GM23248 (cell line): ENCODE data around the gene SERTAD2. TPM values are rescaled to one million over a fixed set of nuclear protein-coding genes. Genes with fewer than 3 reads are reported as not detected.
A peak's percentile ranks its signal among the peaks of the same experiment; 100 is the strongest.

Experiments
- DNase-seq: peaks from one replicate; pipeline ENCODE4 v3.0.0-alpha.2; 2015
- H2AFZ ChIP-seq: fragments of 200-600 bp; sonication (generic); 2 replicates; pipeline ENCODE4 v1.6.1; 2016; ENCODE audit warnings: antibody characterized with exemption
- H3F3A ChIP-seq: fragments of 200-600 bp; sonication (generic); 2 replicates; pipeline ENCODE4 v1.6.1; 2016; ENCODE audit warnings: mild to moderate bottlenecking, antibody characterized with exemption, mixed run types; ENCODE audit not compliant: insufficient read depth
- H3K27ac ChIP-seq: fragments of 200-600 bp; sonication (generic); 2 replicates; pipeline ENCODE4 v1.5.1; 2016; ENCODE audit warnings: mild to moderate bottlenecking
- H3K27me3 ChIP-seq: fragments of 200-600 bp; sonication (generic); replicated peaks from 2 replicates; pipeline ENCODE4 v1.6.1; 2016; ENCODE audit warnings: mild to moderate bottlenecking; ENCODE audit not compliant: insufficient read depth
- H3K36me3 ChIP-seq: fragments of 200-600 bp; sonication (generic); 2 replicates; pipeline ENCODE4 v1.6.1; 2016; ENCODE audit warnings: low read depth, mild to moderate bottlenecking
- H3K4me1 ChIP-seq: fragments of 200-600 bp; sonication (generic); 2 replicates; pipeline ENCODE4 v1.6.1; 2016; ENCODE audit warnings: mild to moderate bottlenecking; ENCODE audit not compliant: insufficient read depth
- H3K4me2 ChIP-seq: fragments of 200-600 bp; sonication (generic); one replicate; pipeline ENCODE4 v1.6.1; 2016; ENCODE audit warnings: mild to moderate bottlenecking; ENCODE audit not compliant: unreplicated experiment
- H3K4me3 ChIP-seq: fragments of 200-600 bp; sonication (generic); 2 replicates; pipeline ENCODE4 v1.5.1; 2016; ENCODE audit warnings: mild to moderate bottlenecking
- H3K79me2 ChIP-seq: fragments of 200-600 bp; sonication (generic); 2 replicates; pipeline ENCODE4 v1.6.1; 2016; ENCODE audit warnings: mild to moderate bottlenecking; ENCODE audit not compliant: insufficient read depth
- H3K9ac ChIP-seq: fragments of 200-600 bp; sonication (generic); 2 replicates; pipeline ENCODE4 v1.6.1; 2016; ENCODE audit warnings: mild to moderate bottlenecking
- H3K9me2 ChIP-seq: fragments of 200-600 bp; sonication (generic); 2 replicates; pipeline ENCODE4 v1.6.1; 2016; ENCODE audit warnings: mixed run types, mild to moderate bottlenecking, moderate library complexity; ENCODE audit not compliant: insufficient read depth
- H3K9me3 ChIP-seq: fragments of 200-600 bp; sonication (generic); one replicate; pipeline ENCODE4 v1.6.1; 2017; ENCODE audit warnings: low read depth
- H4K20me1 ChIP-seq: fragments of 200-600 bp; sonication (generic); 2 replicates; pipeline ENCODE4 v1.6.0; 2016; ENCODE audit not compliant: insufficient read depth
- EZH2 ChIP-seq: fragments of 200-600 bp; sonication (generic); IDR thresholded peaks from 2 replicates; pipeline ENCODE4 v1.6.1; 2018; ENCODE audit warnings: antibody characterized with exemption, mild to moderate bottlenecking; ENCODE audit not compliant: insufficient read depth, poor library complexity, severe bottlenecking
- EZH2phosphoT487 ChIP-seq: fragments of 200-600 bp; sonication (generic); IDR thresholded peaks from 2 replicates; pipeline ENCODE4 v1.6.1; 2018; ENCODE audit warnings: antibody characterized with exemption, moderate library complexity, mild to moderate bottlenecking, low read depth; ENCODE audit not compliant: insufficient read depth
- WGBS, 2 experiments: methylation state at CpG; one replicate each; pipeline ENCODE4 v1.1.6; 2015 to 2017; ENCODE audit warnings: low lambda C conversion rate in 2 of 2, low coverage in 1 of 2; ENCODE audit errors: missing lambda C conversion rate in 2 of 2; 5-methylcytosine and 5-hydroxymethylcytosine counted together
- in situ Hi-C: fragments of 300-500 bp; cut with MboI; formaldehyde crosslinking; loops from 2 replicates; pipeline ENCODE4 v1.15.0; 2020
- polyA plus RNA-seq: library from polyadenylated mRNA; unstranded; fragments of >200 nt; fragmentation: Nextera tagmentation; extraction: Ambion mirVana; gene quantifications from 2 replicates; pipeline ENCODE4 v1.2.1, GENCODE V29; 2016
- total RNA-seq: library from RNA; depleted of rRNA; stranded (reverse); fragments of >200 nt; shearing (Covaris generic); gene quantifications from 2 replicates; pipeline ENCODE4 v1.2.3, GENCODE V29; 2014

The SERTAD2 gene
- total and polyA plus RNA-seq, 2 experiments from 2014 or later = 21.0 to 30.0 TPM

DNA sequence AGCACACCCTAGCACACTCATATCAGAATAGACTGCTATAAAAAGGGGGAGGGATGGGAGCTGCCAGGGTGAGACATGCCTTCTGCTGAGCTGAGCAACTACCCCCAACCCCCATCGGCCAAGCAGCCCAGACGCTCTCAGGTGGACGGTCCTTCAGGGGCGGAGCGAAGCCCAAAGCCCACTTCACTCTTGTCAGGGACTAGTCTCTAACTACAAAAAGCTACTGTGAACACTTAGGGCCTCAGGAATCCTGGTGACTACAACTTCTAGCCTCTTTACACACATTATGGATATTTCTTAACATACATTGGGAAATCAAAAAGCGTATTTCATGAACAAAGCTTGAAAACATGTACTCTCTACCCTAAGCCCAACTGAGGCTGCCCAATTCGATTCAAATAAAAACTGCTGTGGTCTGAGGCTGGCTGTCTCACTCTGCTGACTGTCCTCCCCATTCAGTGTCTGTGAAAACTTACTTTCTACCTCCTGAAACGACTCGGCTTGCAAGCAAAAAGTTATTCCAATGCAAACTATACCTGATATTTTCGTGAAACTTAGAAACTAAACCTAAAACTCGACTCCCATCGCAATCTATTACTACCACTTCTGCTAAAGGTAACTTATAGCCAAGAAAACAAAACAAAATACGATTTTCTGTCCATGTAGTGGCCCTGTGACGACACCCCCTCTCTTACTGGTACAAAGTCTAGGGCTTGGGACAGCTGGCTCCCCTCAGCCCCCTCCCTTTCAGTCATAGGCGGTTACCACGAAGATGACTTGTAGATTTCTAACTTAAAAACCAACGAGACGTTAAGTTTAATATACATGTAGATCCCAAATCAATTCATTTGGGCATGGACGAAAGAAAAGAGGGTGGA is 1.2 kb downstream of the SERTAD2 start:
- peaks cover 55% of the 10 kb centered on the region for H3K4me1 ChIP-seq
- peak overlapping the region; percentile 94 for H3K4me2 ChIP-seq
- H3K4me3 ChIP-seq = peak overlapping the region; percentile 87
- DNase-seq = peak; percentile 83
- in situ Hi-C loops = no loop called here
- peak overlapping the region; percentile 97 for H3K27ac ChIP-seq
- H3K9me2 ChIP-seq = no peaks in the 10 kb centered on the region
- H4K20me1 ChIP-seq = peaks cover 32% of the 10 kb centered on the region; the same call in 1 of the 2 replicates
- WGBS, 2 experiments = 1 to 2% methylated on average over 19 of the region's 19 CpGs
- H3F3A ChIP-seq = peaks cover 41% of the 10 kb centered on the region
- no peaks in the 10 kb centered on the region for H3K36me3 ChIP-seq
- H3K9me3 ChIP-seq = no peaks in the 10 kb centered on the region
- H3K27me3 ChIP-seq = no peaks in the 10 kb centered on the region
- peak overlapping the region; percentile 98 for H3K9ac ChIP-seq
- H3K79me2 ChIP-seq = peaks cover 61% of the 10 kb centered on the region
- H2AFZ ChIP-seq = peak overlapping the region; percentile 28; the same call in 1 of the 2 replicates
- TF ChIP-seq EZH2 = no peak
- no peak for TF ChIP-seq EZH2phosphoT487

DNA sequence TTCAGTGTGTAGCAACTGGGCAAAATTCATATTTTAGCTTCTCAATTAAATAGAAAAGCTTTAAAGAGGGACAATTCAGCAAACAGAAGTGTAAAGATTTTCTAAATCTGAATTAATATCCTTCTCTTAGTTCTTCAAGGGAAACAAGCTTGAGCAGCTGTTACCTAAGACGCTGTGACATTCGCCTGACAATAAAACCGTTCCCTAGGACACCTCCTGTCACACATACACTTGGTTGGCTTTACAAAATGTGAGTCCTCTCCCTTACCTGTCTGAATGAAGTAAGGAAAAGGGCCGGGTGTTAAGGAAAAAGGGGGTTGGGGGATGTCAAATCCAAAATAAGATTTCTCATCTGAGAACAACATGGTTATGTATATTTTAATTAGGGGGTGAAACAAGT is 2.1 kb downstream of the SERTAD2 start:
- TF ChIP-seq EZH2 = no peak
- no peak for DNase-seq
- H3K9me3 ChIP-seq = no peaks in the 10 kb centered on the region
- H3K27me3 ChIP-seq = no peaks in the 10 kb centered on the region
- H4K20me1 ChIP-seq = peaks cover 36% of the 10 kb centered on the region; the same call in 1 of the 2 replicates
- peaks cover 41% of the 10 kb centered on the region for H3F3A ChIP-seq
- H3K4me1 ChIP-seq = peaks cover 64% of the 10 kb centered on the region
- peak overlapping the region; percentile 94 for H3K4me2 ChIP-seq
- peak overlapping the region; percentile 87 for H3K4me3 ChIP-seq
- WGBS, 2 experiments = 46 to 50% methylated on average over 4 of the region's 4 CpGs
- peak overlapping the region; percentile 97 for H3K27ac ChIP-seq
- in situ Hi-C loops = no loop called here
- no peaks in the 10 kb centered on the region for H3K9me2 ChIP-seq
- peaks cover 70% of the 10 kb centered on the region for H3K79me2 ChIP-seq
- H3K36me3 ChIP-seq = no peaks in the 10 kb centered on the region
- peak overlapping the region; percentile 98 for H3K9ac ChIP-seq
- H2AFZ ChIP-seq = no peak overlapping the region

DNA sequence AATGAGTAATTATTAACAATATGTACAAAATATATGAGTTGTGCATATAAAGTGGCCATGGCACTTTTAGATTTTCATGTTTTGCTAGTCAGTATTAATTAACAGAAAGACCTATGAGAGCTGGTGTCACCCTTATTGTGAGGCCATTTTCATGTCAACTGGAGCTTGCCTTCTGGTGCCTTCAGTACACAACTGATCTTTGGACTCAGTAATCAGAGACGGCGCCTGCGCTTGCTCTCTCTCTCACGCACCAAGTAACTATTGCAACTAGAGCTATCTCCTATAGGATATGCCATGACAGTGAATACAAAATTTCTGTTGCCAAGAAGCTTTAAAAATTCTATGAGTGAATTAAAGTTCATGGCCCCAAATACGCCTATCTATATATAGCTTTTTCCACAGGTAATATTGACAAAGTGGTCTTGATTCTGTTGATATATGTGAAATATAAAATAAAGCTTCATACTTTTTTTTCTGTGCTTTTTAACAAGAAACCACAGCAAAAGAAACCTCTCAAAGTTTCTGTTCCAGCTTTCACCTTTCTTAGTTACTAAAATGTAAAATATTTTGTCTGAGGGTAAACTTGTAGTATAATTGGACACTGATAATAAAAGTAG is 2.9 kb downstream of the SERTAD2 start:
- no peaks in the 10 kb centered on the region for H3K36me3 ChIP-seq
- H4K20me1 ChIP-seq = peaks cover 38% of the 10 kb centered on the region; the same call in 1 of the 2 replicates
- no peak for DNase-seq
- peak overlapping the region; percentile 98 for H3K9ac ChIP-seq
- peaks cover 69% of the 10 kb centered on the region for H3K4me1 ChIP-seq
- H3K27me3 ChIP-seq = no peaks in the 10 kb centered on the region
- peak overlapping the region; percentile 94 for H3K4me2 ChIP-seq
- 97 to 98% methylated on average over 5 of the region's 5 CpGs for whole genome bisulfite sequencing, 2 experiments
- H3K9me3 ChIP-seq = no peaks in the 10 kb centered on the region
- peaks cover 78% of the 10 kb centered on the region for H3K79me2 ChIP-seq
- in situ Hi-C loops = no loop called here
- TF ChIP-seq EZH2 (no peak), EZH2phosphoT487 (no peak)
- no peak overlapping the region for H2AFZ ChIP-seq
- H3K4me3 ChIP-seq = peak overlapping the region; percentile 87
- no peaks in the 10 kb centered on the region for H3K9me2 ChIP-seq
- peaks cover 40% of the 10 kb centered on the region for H3F3A ChIP-seq
- H3K27ac ChIP-seq = peak overlapping the region; percentile 97

DNA sequence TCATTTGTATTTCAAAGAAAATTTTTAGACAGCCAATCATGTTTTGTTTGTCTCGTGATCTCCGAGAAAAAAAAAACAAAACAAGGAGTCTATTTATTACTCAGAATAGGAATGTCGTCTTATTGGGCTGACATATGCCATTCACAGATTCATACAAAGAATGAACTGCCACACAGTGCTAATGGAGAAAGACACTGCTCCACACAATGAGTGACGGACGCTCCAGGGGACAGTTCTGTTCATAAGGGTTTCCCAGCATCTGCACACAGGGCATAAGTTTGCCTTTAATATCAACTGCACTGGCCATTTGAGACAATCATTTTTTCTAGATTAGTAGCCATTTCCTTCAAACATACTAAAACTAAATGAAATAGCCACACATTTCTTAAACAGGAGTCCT is 3.4 kb downstream of the SERTAD2 start:
- TF ChIP-seq EZH2phosphoT487 = no peak
- TF ChIP-seq EZH2 = no peak
- no peak for DNase-seq
- peaks cover 38% of the 10 kb centered on the region; the same call in 1 of the 2 replicates for H4K20me1 ChIP-seq
- in situ Hi-C loops = no loop called here
- peak overlapping the region; percentile 87 for H3K4me3 ChIP-seq
- H3K27me3 ChIP-seq = no peaks in the 10 kb centered on the region
- peak overlapping the region; percentile 94 for H3K4me2 ChIP-seq
- H3K27ac ChIP-seq = no peak overlapping the region
- no peaks in the 10 kb centered on the region for H3K36me3 ChIP-seq
- peaks cover 69% of the 10 kb centered on the region for H3K4me1 ChIP-seq
- no peaks in the 10 kb centered on the region for H3K9me3 ChIP-seq
- H3F3A ChIP-seq = peaks cover 40% of the 10 kb centered on the region
- no peak overlapping the region for H2AFZ ChIP-seq
- WGBS, 2 experiments = 64 to 70% methylated on average over 5 of the region's 5 CpGs
- H3K79me2 ChIP-seq = peaks cover 83% of the 10 kb centered on the region
- 0 out of 2 replicates have a peak overlapping the region, but pooled peaks have one; percentile 98 for H3K9ac ChIP-seq
- no peaks in the 10 kb centered on the region for H3K9me2 ChIP-seq
